MM.1S (cell line): ENCODE results near the gene OTULIN.

Experiments
- CTCF ChIP-seq: fragments of 300-600 bp; sonication (generic); IDR thresholded peaks from 2 replicates; pipeline ENCODE4 v1.5.1; 2016; ENCODE audit warnings: antibody characterized with exemption, low read length, mixed read lengths
- EZH2phosphoT487 ChIP-seq: fragments of 300-600 bp; sonication (generic); IDR thresholded peaks from 2 replicates; pipeline ENCODE4 v1.6.1; 2018; ENCODE audit warnings: antibody characterized with exemption, low read length

GRCh38 chr5:14663734-14664269 lies 716 bp upstream of the OTULIN start:
- TF ChIP-seq CTCF (no peak), EZH2phosphoT487 (no peak)
